H1 (cell line): ENCODE results near the gene SLC2A8.

ENCODE experiments used
- HDAC2 ChIP-seq, 2 experiments: fragments of 300-600 bp in 1 of 2; sonication (generic) in 1 of 2; IDR thresholded peaks; 2 replicates each; pipeline ENCODE4 v1.6.1; 2011 to 2012; ENCODE audit warnings: low read depth in 2 of 2, low read length in 2 of 2, mild to moderate bottlenecking in 2 of 2, moderate library complexity in 2 of 2, borderline replicate concordance in 1 of 2, inconsistent platforms in 1 of 2
- POLR2A ChIP-seq, 2 experiments: IDR thresholded peaks; 1 replicate in 1 of 2; 2 replicates in 1 of 2; pipeline ENCODE4 v1.6.1; 2011; ENCODE audit warnings: low read depth in 2 of 2, low read length in 2 of 2, mild to moderate bottlenecking in 2 of 2; ENCODE audit errors: control extremely low read depth in 1 of 2
- POLR2AphosphoS5 ChIP-seq: IDR thresholded peaks from 2 replicates; pipeline ENCODE4 v1.6.1; 2011; ENCODE audit warnings: low read depth, low read length
- RAD21 ChIP-seq, 2 experiments: IDR thresholded peaks in 1 of 2; conservative IDR thresholded peaks in 1 of 2; 2 replicates each; pipeline ENCODE4 v1.6.1; 2011; ENCODE audit warnings: low read depth in 2 of 2, low read length in 2 of 2, improper control_type of control experiment in 1 of 2, inconsistent platforms in 1 of 2, mild to moderate bottlenecking in 1 of 2, moderate library complexity in 1 of 2
- RNF2 ChIP-seq: fragments of 200-900, 300-1000 bp; sonication (generic); IDR thresholded peaks from 2 replicates; pipeline ENCODE4 v1.7.1; 2016; ENCODE audit warnings: borderline replicate concordance, low read depth, mild to moderate bottlenecking, antibody characterized with exemption, low read length; ENCODE audit not compliant: poor library complexity, severe bottlenecking; ENCODE audit errors: missing control alignments
- SIN3A ChIP-seq, 2 experiments: IDR thresholded peaks in 1 of 2; conservative IDR thresholded peaks in 1 of 2; 2 replicates each; pipeline ENCODE4 v1.6.1; 2011 to 2012; ENCODE audit warnings: low read length in 2 of 2, improper control_type of control experiment in 1 of 2, low read depth in 1 of 2, mild to moderate bottlenecking in 1 of 2
- SIX5 ChIP-seq: IDR thresholded peaks from 2 replicates; pipeline ENCODE4 v1.6.1; 2011; ENCODE audit warnings: mild to moderate bottlenecking, low read depth, low read length
- TF ChIP-seq, protein P1 (sequence below), 3 experiments: IDR thresholded peaks; 1 replicate in 2 of 3; 2 replicates in 1 of 3; pipeline versions ENCODE4 v1.5.1 to v1.6.1; 2011; ENCODE audit warnings: low read length in 3 of 3, mild to moderate bottlenecking in 3 of 3, inconsistent platforms in 2 of 3, low read depth in 1 of 3, moderate library complexity in 1 of 3; ENCODE audit not compliant: insufficient read depth in 1 of 3; ENCODE audit errors: control extremely low read depth in 1 of 3
- TF ChIP-seq, protein P2 (sequence below): IDR thresholded peaks from 2 replicates; pipeline ENCODE4 v1.6.1; 2012; ENCODE audit warnings: low read length, inconsistent platforms

DNA sequence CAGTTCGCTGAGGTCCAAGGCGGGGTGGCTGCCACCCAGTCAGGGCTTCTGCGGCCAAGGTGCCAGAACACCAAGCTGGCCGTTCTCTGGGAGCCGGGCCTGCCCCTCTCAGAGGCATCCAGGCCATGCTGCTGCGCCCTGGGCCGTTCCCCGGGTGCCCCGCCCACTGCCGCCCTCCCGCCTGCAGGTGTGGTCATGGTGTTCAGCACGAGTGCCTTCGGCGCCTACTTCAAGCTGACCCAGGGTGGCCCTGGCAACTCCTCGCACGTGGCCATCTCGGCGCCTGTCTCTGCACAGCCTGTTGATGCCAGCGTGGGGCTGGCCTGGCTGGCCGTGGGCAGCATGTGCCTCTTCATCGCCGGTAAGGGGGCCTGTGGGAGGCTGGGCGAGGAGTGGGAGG, 7.7 kb downstream of the SLC2A8 start:
- TF ChIP-seq HDAC2 (IDR thresholded peaks at IDR 0.05; ENCODE audit: borderline replicate concordance in 1 of 2, low read depth in 2 of 2, low read length in 2 of 2): no peak
- TF ChIP-seq POLR2AphosphoS5: no peak
- no peak for TF ChIP-seq SIN3A (conservative IDR thresholded peaks at IDR 0.05 in 1 of 2, IDR thresholded peaks at IDR 0.05 in 1 of 2; ENCODE audit: low read depth in 1 of 2, low read length in 2 of 2)
- TF ChIP-seq, protein P1, sequence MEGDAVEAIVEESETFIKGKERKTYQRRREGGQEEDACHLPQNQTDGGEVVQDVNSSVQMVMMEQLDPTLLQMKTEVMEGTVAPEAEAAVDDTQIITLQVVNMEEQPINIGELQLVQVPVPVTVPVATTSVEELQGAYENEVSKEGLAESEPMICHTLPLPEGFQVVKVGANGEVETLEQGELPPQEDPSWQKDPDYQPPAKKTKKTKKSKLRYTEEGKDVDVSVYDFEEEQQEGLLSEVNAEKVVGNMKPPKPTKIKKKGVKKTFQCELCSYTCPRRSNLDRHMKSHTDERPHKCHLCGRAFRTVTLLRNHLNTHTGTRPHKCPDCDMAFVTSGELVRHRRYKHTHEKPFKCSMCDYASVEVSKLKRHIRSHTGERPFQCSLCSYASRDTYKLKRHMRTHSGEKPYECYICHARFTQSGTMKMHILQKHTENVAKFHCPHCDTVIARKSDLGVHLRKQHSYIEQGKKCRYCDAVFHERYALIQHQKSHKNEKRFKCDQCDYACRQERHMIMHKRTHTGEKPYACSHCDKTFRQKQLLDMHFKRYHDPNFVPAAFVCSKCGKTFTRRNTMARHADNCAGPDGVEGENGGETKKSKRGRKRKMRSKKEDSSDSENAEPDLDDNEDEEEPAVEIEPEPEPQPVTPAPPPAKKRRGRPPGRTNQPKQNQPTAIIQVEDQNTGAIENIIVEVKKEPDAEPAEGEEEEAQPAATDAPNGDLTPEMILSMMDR (IDR thresholded peaks at IDR 0.05; ENCODE audit: control extremely low read depth in 1 of 3, insufficient read depth in 1 of 3, low read depth in 1 of 3, low read length in 3 of 3): no peak
- TF ChIP-seq, protein P2, sequence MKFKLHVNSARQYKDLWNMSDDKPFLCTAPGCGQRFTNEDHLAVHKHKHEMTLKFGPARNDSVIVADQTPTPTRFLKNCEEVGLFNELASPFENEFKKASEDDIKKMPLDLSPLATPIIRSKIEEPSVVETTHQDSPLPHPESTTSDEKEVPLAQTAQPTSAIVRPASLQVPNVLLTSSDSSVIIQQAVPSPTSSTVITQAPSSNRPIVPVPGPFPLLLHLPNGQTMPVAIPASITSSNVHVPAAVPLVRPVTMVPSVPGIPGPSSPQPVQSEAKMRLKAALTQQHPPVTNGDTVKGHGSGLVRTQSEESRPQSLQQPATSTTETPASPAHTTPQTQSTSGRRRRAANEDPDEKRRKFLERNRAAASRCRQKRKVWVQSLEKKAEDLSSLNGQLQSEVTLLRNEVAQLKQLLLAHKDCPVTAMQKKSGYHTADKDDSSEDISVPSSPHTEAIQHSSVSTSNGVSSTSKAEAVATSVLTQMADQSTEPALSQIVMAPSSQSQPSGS: no peak
- no peak for TF ChIP-seq RNF2
- no peak for TF ChIP-seq SIX5
- no peak for TF ChIP-seq POLR2A (IDR thresholded peaks at IDR 0.05; ENCODE audit: control extremely low read depth in 1 of 2, low read depth in 2 of 2, low read length in 2 of 2)
- no peak for TF ChIP-seq RAD21 (IDR thresholded peaks at IDR 0.05 in 1 of 2, conservative IDR thresholded peaks at IDR 0.05 in 1 of 2; ENCODE audit: low read depth in 2 of 2, low read length in 2 of 2)
